IMR-90 (cell line): ENCODE measurements around the gene SDR39U1. TPM values are rescaled to one million over a fixed set of nuclear protein-coding genes. Genes with fewer than 3 reads are reported as not detected.

Source experiments
- NFE2L2 ChIP-seq: fragments of 150-350 bp; IDR thresholded peaks from 2 replicates; pipeline ENCODE4 v1.6.1; 2016; ENCODE audit warnings: low read depth, mild to moderate bottlenecking, low read length
- polyA plus RNA-seq, 3 experiments: library from polyadenylated mRNA; depleted of rRNA; stranded (reverse); fragments of >200 nt; gene quantifications; 2 replicates each; pipeline ENCODE4 v1.2.3, GENCODE V29; 2012; ENCODE audit warnings: low replicate concordance in 1 of 3
- total RNA-seq: library from RNA; depleted of rRNA; stranded (reverse); fragments of >200 nt; gene quantifications from 2 replicates; pipeline ENCODE4 v1.2.3, GENCODE V29; 2012; rRNA removed

SDR39U1 gene
- total and polyA plus RNA-seq, 2 of the 4 experiments (the other 2 are of a cell fraction), result 7.5 to 46.3 TPM

DNA sequence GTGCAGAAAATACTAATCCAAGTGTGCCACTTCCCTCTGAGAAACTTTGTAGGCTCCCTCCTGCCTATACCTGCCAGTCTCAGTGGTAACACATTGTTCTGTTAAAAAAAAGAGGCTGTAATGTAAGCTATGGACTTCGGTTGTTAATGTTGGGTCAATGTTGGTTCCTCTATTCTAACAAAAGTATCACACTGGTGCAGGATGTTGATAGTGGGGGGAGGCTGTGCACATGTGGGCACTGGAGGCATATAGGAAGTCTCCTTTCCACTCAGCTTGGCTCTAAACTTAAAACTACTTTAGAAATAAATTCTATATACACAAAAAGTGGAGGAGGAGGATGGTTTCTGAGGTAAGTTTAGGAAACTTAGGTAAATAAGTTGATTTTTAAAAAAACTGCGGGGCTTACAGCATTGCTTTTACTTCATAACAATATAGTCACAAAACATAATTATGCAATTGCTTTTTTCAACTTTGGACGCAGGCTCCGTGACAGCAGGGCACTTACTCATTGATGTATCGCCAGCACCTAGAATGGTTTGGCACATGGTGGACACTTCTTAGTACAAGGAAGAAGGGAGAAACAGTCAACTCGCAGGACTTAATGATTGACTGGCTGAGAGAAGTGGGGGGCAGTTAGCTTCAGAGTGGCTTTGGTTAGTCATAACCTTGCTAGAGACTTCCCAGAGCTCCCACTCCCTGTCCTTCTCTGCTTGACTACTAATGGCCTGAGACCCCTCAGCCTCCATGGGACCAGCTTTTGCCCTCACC lies 51.7 kb downstream of the SDR39U1 start (continued):
- TF ChIP-seq NFE2L2, result no peak

Other genes with a start within 250 kb of the SDR39U1 start
- gene TM9SF1, start 247.3 kb downstream of the SDR39U1 start, total RNA-seq, result 51.9 and 65.6 TPM in 2 replicates
- gene TM9SF1, start 247.3 kb downstream of the SDR39U1 start, polyA plus RNA-seq (2012; rRNA removed), result 40.4 and 40.9 TPM in 2 replicates
- gene TSSK4, start 237.1 kb downstream of the SDR39U1 start, total RNA-seq, result under 0.01 TPM in 1 of 2 replicates, not detected in the other
- gene TSSK4, start 237.1 kb downstream of the SDR39U1 start, polyA plus RNA-seq (2012; rRNA removed), result 0.07 TPM in 1 of 2 replicates, not detected in the other
- gene CHMP4A, start 229.3 kb downstream of the SDR39U1 start, total RNA-seq, result 22.0 and 31.7 TPM in 2 replicates
- 63.8 and 66.4 TPM in 2 replicates for gene CHMP4A, start 229.3 kb downstream of the SDR39U1 start, polyA plus RNA-seq (2012; rRNA removed)
- gene MDP1, start 226.7 kb downstream of the SDR39U1 start, total RNA-seq, result 15.1 and 16.7 TPM in 2 replicates
- gene MDP1, start 226.7 kb downstream of the SDR39U1 start, polyA plus RNA-seq (2012; rRNA removed), result 16.7 and 17.8 TPM in 2 replicates
- gene NEDD8, start 210.4 kb downstream of the SDR39U1 start, total RNA-seq, result 167 and 224 TPM in 2 replicates
- 375 and 393 TPM in 2 replicates for gene NEDD8, start 210.4 kb downstream of the SDR39U1 start, polyA plus RNA-seq (2012; rRNA removed)
- gene GMPR2, start 209.8 kb downstream of the SDR39U1 start, total RNA-seq, result 56.1 and 92.5 TPM in 2 replicates
- 63.7 and 65.7 TPM in 2 replicates for gene GMPR2, start 209.8 kb downstream of the SDR39U1 start, polyA plus RNA-seq (2012; rRNA removed)
- gene TINF2, start 200.2 kb downstream of the SDR39U1 start, total RNA-seq, result 21.1 and 26.9 TPM in 2 replicates
- gene TINF2, start 200.2 kb downstream of the SDR39U1 start, polyA plus RNA-seq (2012; rRNA removed), result 30.0 and 33.0 TPM in 2 replicates
- 0.56 and 0.72 TPM in 2 replicates for gene TGM1, start 179.6 kb downstream of the SDR39U1 start, total RNA-seq
- 2.7 and 3.3 TPM in 2 replicates for gene TGM1, start 179.6 kb downstream of the SDR39U1 start, polyA plus RNA-seq (2012; rRNA removed)
- 25.6 and 27.2 TPM in 2 replicates for gene RABGGTA, start 171.2 kb downstream of the SDR39U1 start, total RNA-seq
- gene RABGGTA, start 171.2 kb downstream of the SDR39U1 start, polyA plus RNA-seq (2012; rRNA removed), result 55.6 and 64.0 TPM in 2 replicates
- 13.1 and 15.8 TPM in 2 replicates for gene DHRS1, start 143.0 kb downstream of the SDR39U1 start, total RNA-seq
- gene DHRS1, start 143.0 kb downstream of the SDR39U1 start, polyA plus RNA-seq (2012; rRNA removed), result 34.7 and 38.6 TPM in 2 replicates
- gene NOP9, start 142.9 kb downstream of the SDR39U1 start, total RNA-seq, result 22.5 and 25.8 TPM in 2 replicates
- gene NOP9, start 142.9 kb downstream of the SDR39U1 start, polyA plus RNA-seq (2012; rRNA removed), result 11.7 and 11.8 TPM in 2 replicates
- gene CIDEB, start 134.8 kb downstream of the SDR39U1 start, total RNA-seq, result under 0.01 TPM in 2 replicates
- gene CIDEB, start 134.8 kb downstream of the SDR39U1 start, polyA plus RNA-seq (2012; rRNA removed), result 0.19 TPM in 2 replicates
- gene LTB4R2, start 132.6 kb downstream of the SDR39U1 start, total RNA-seq, result 0.56 and 0.72 TPM in 2 replicates
- gene LTB4R2, start 132.6 kb downstream of the SDR39U1 start, polyA plus RNA-seq (2012; rRNA removed), result 1.7 and 2.0 TPM in 2 replicates
- 0.18 and 0.28 TPM in 2 replicates for gene LTB4R, start 131.3 kb downstream of the SDR39U1 start, total RNA-seq
- 2.3 TPM in 2 replicates for gene LTB4R, start 131.3 kb downstream of the SDR39U1 start, polyA plus RNA-seq (2012; rRNA removed)
- gene ADCY4, start 107.7 kb downstream of the SDR39U1 start, total RNA-seq, result not detected in 2 replicates
- 0.04 TPM in 1 of 2 replicates, not detected in the other for gene ADCY4, start 107.7 kb downstream of the SDR39U1 start, polyA plus RNA-seq (2012; rRNA removed)
- gene RIPK3, start 102.8 kb downstream of the SDR39U1 start, total RNA-seq, result not detected in 2 replicates
- 0.09 TPM in 1 of 2 replicates, not detected in the other for gene RIPK3, start 102.8 kb downstream of the SDR39U1 start, polyA plus RNA-seq (2012; rRNA removed)
- gene NFATC4, start 74.6 kb downstream of the SDR39U1 start, total RNA-seq, result 13.6 and 15.6 TPM in 2 replicates
- gene NFATC4, start 74.6 kb downstream of the SDR39U1 start, polyA plus RNA-seq (2012; rRNA removed), result 35.8 and 38.4 TPM in 2 replicates
- gene NYNRIN, start 43.8 kb downstream of the SDR39U1 start, total RNA-seq, result 1.7 and 2.2 TPM in 2 replicates
- 5.3 and 5.4 TPM in 2 replicates for gene NYNRIN, start 43.8 kb downstream of the SDR39U1 start, polyA plus RNA-seq (2012; rRNA removed)
- 0.56 and 0.72 TPM in 2 replicates for gene CBLN3, start 13.1 kb downstream of the SDR39U1 start, total RNA-seq
- 3.9 and 4.5 TPM in 2 replicates for gene CBLN3, start 13.1 kb downstream of the SDR39U1 start, polyA plus RNA-seq (2012; rRNA removed)
- 22.8 and 24.4 TPM in 2 replicates for gene KHNYN, start 12.8 kb downstream of the SDR39U1 start, total RNA-seq
- 16.1 and 18.9 TPM in 2 replicates for gene KHNYN, start 12.8 kb downstream of the SDR39U1 start, polyA plus RNA-seq (2012; rRNA removed)
- gene CMA1, start 65.5 kb upstream of the SDR39U1 start, total RNA-seq, result not detected in 2 replicates
- gene CMA1, start 65.5 kb upstream of the SDR39U1 start, polyA plus RNA-seq (2012; rRNA removed), result not detected in 2 replicates
- not detected in 2 replicates for gene CTSG, start 133.5 kb upstream of the SDR39U1 start, total RNA-seq
- not detected in 2 replicates for gene CTSG, start 133.5 kb upstream of the SDR39U1 start, polyA plus RNA-seq (2012; rRNA removed)
- gene GZMH, start 166.9 kb upstream of the SDR39U1 start, total RNA-seq, result not detected in 2 replicates
- gene GZMH, start 166.9 kb upstream of the SDR39U1 start, polyA plus RNA-seq (2012; rRNA removed), result not detected in 2 replicates
- gene GZMB, start 191.4 kb upstream of the SDR39U1 start, total RNA-seq, result not detected in 2 replicates
- gene GZMB, start 191.4 kb upstream of the SDR39U1 start, polyA plus RNA-seq (2012; rRNA removed), result not detected in 2 replicates